ENCODE results near the gene DBT. TPM values are rescaled to one million over a fixed set of nuclear protein-coding genes. Genes with fewer than 3 reads are reported as not detected.

DBT gene
- total and polyA plus RNA-seq, 2 of the 8 experiments (the other 6 are each of a cell fraction or from before 2014, with no cell fraction given), result 3.3 to 24.6 TPM

GRCh38 chr1:100184536-100184935 is 65.1 kb downstream of the DBT start (continued):
- TF ChIP-seq CTBP2 (IDR thresholded peaks at IDR 0.05; ENCODE audit: borderline replicate concordance, insufficient read depth, insufficient read length, low read length) (no peak), NRF1 (IDR thresholded peaks at IDR 0.05; ENCODE audit: low read depth, low read length) (no peak), TEAD4 (IDR thresholded peaks at IDR 0.05; ENCODE audit: low read depth, low read length) (no peak)

Data from H1 (cell line).